OCI-LY7 (cell line): ENCODE data around the gene GCNT4. TPM values are rescaled to one million over a fixed set of nuclear protein-coding genes. Genes with fewer than 3 reads are reported as not detected.

ENCODE experiments used
- BruUV-seq: library from RNA; stranded (reverse); fragments of 400-500 nt; replicated peaks from 2 replicates; lab custom pipeline; 2021; lab: Mats Ljungman, UMichigan
- CTCF ChIA-PET: fragments of 300-600 bp; sonication (Branson Sonifier 250); formaldehyde crosslinking; loops from one replicate; lab custom pipeline; 2022; ENCODE audit warnings: antibody characterized with exemption; ENCODE audit not compliant: unreplicated experiment; lab: Charles Lee
- POLR2A ChIA-PET: fragments of 300-600 bp; sonication (Branson Sonifier 250); formaldehyde crosslinking; loops from one replicate; lab custom pipeline; 2022; ENCODE audit warnings: antibody characterized with exemption; lab: Charles Lee
- DNase-seq: peaks from one replicate; pipeline ENCODE4 v3.0.0-alpha.2; 2015; ENCODE audit warnings: low spot score
- H2AFZ ChIP-seq: fragments of 200-600 bp; sonication (generic), shearing (Covaris generic); 2 replicates; pipeline ENCODE4 v1.6.1; 2014; ENCODE audit warnings: mild to moderate bottlenecking, antibody characterized with exemption, low read length, moderate library complexity
- H3K27ac ChIP-seq: fragments of 200-600 bp; sonication (generic); 2 replicates; pipeline ENCODE4 v1.5.1; 2014; ENCODE audit warnings: mixed run types, low read depth, mild to moderate bottlenecking, moderate library complexity, low read length, inconsistent platforms; ENCODE audit not compliant: poor library complexity, severe bottlenecking
- H3K36me3 ChIP-seq: fragments of 200-600 bp; sonication (generic); 2 replicates; pipeline ENCODE4 v1.6.1; 2014; ENCODE audit warnings: mild to moderate bottlenecking, antibody characterized with exemption, low read length, moderate library complexity, mixed read lengths; ENCODE audit not compliant: insufficient read depth
- H3K4me1 ChIP-seq: fragments of 200-600 bp; sonication (generic); 2 replicates; pipeline ENCODE4 v1.5.1; 2014; ENCODE audit warnings: mild to moderate bottlenecking, low read length; ENCODE audit not compliant: insufficient read depth, poor library complexity, severe bottlenecking
- H3K4me2 ChIP-seq: fragments of 200-600 bp; sonication (generic); 2 replicates; pipeline ENCODE4 v1.6.1; 2014; ENCODE audit warnings: mild to moderate bottlenecking, low read length
- H3K4me3 ChIP-seq: fragments of 200-600 bp; sonication (generic); 2 replicates; pipeline ENCODE4 v1.5.1; 2014; ENCODE audit warnings: mild to moderate bottlenecking, low read depth, low read length; ENCODE audit not compliant: poor library complexity, severe bottlenecking
- H3K79me2 ChIP-seq: fragments of 200-600 bp; sonication (generic); 2 replicates; pipeline ENCODE4 v1.6.1; 2016; ENCODE audit warnings: low read depth, mild to moderate bottlenecking, low read length, moderate library complexity, mixed read lengths; ENCODE audit not compliant: insufficient read depth
- H3K9me2 ChIP-seq: fragments of 200-600 bp; sonication (generic); 2 replicates; pipeline ENCODE4 v1.6.1; 2016; ENCODE audit warnings: mild to moderate bottlenecking, low read length, mixed read lengths; ENCODE audit not compliant: insufficient read depth
- H3K9me3 ChIP-seq: fragments of 200-600 bp; sonication (generic); 2 replicates; pipeline ENCODE4 v1.6.1; 2014; ENCODE audit warnings: mild to moderate bottlenecking, mixed run types, low read length, mixed read lengths
- H4K20me1 ChIP-seq: fragments of 200-600 bp; sonication (generic); 2 replicates; pipeline ENCODE4 v1.6.1; 2014; ENCODE audit warnings: mild to moderate bottlenecking, antibody characterized with exemption, low read length, moderate library complexity, mixed read lengths; ENCODE audit not compliant: insufficient read depth
- EZH2phosphoT487 ChIP-seq: fragments of 200-600 bp; sonication (generic); IDR thresholded peaks from 2 replicates; pipeline ENCODE4 v1.6.1; 2018; ENCODE audit warnings: low read depth, borderline replicate concordance, mild to moderate bottlenecking, mixed run types, antibody characterized with exemption, low read length, moderate library complexity, mixed read lengths
- intact Hi-C: fragments of 100-400 bp; cut with micrococcal nuclease; formaldehyde crosslinking; loops from one replicate; pipeline ENCODE4 v1.10.0; 2022; ENCODE audit not compliant: unreplicated experiment
- total RNA-seq, 2 experiments: library from RNA; depleted of rRNA in 1 of 2; stranded (reverse); fragments of >200 nt in 1 of 2; shearing (Covaris generic) in 1 of 2; gene quantifications; 2 replicates each; pipeline ENCODE4 v1.2.3, GENCODE V29; 2014 to 2022
- TF ChIP-seq, protein P1 (sequence below): fragments of 200-600 bp; sonication (generic); conservative IDR thresholded peaks from 2 replicates; pipeline ENCODE4 v1.5.1; 2014; ENCODE audit warnings: mild to moderate bottlenecking, antibody characterized with exemption, low read length, moderate library complexity, mixed read lengths

Gene GCNT4
- total RNA-seq, 2 experiments from 2014 or later = not detected

DNA sequence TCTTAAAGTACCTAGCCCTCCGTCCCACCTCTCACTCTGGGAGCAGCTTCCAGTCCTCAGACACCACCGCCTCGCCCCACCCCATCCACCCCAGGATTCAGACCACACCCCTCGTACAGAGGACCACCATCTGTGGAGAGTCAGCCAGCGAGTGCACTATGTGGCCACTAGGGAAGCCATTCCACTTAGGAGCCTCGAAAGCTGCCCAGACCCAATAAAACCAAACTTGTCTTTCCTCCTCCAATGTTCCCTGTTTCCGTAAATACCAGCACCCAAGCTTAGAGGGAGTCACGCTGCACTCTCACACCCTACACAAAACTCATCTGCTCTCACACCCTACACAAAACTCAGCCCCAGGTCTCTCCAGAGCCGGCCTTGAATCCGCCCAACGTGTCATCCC is 1.9 kb downstream of the GCNT4 start:
- H3K4me1 ChIP-seq = no peaks in the 10 kb centered on the region
- H3K9me3 ChIP-seq = no peaks in the 10 kb centered on the region
- H3K9me2 ChIP-seq = no peaks in the 10 kb centered on the region
- H4K20me1 ChIP-seq = no peaks in the 10 kb centered on the region
- no peak for TF ChIP-seq EZH2phosphoT487
- TF ChIP-seq, protein P1, sequence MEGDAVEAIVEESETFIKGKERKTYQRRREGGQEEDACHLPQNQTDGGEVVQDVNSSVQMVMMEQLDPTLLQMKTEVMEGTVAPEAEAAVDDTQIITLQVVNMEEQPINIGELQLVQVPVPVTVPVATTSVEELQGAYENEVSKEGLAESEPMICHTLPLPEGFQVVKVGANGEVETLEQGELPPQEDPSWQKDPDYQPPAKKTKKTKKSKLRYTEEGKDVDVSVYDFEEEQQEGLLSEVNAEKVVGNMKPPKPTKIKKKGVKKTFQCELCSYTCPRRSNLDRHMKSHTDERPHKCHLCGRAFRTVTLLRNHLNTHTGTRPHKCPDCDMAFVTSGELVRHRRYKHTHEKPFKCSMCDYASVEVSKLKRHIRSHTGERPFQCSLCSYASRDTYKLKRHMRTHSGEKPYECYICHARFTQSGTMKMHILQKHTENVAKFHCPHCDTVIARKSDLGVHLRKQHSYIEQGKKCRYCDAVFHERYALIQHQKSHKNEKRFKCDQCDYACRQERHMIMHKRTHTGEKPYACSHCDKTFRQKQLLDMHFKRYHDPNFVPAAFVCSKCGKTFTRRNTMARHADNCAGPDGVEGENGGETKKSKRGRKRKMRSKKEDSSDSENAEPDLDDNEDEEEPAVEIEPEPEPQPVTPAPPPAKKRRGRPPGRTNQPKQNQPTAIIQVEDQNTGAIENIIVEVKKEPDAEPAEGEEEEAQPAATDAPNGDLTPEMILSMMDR = no peak
- DNase-seq = no peak
- ChIA-PET POLR2A (no interaction called here), CTCF (no interaction called here)
- intact Hi-C loops = no loop called here
- no peak overlapping the region for H3K4me2 ChIP-seq
- no peaks in the 10 kb centered on the region for H3K36me3 ChIP-seq
- no peak overlapping the region for H3K4me3 ChIP-seq
- H3K27ac ChIP-seq = no peak overlapping the region
- no peak overlapping the region for H2AFZ ChIP-seq
- no TSS peak for BruUV-seq
- H3K79me2 ChIP-seq = no peaks in the 10 kb centered on the region

DNA sequence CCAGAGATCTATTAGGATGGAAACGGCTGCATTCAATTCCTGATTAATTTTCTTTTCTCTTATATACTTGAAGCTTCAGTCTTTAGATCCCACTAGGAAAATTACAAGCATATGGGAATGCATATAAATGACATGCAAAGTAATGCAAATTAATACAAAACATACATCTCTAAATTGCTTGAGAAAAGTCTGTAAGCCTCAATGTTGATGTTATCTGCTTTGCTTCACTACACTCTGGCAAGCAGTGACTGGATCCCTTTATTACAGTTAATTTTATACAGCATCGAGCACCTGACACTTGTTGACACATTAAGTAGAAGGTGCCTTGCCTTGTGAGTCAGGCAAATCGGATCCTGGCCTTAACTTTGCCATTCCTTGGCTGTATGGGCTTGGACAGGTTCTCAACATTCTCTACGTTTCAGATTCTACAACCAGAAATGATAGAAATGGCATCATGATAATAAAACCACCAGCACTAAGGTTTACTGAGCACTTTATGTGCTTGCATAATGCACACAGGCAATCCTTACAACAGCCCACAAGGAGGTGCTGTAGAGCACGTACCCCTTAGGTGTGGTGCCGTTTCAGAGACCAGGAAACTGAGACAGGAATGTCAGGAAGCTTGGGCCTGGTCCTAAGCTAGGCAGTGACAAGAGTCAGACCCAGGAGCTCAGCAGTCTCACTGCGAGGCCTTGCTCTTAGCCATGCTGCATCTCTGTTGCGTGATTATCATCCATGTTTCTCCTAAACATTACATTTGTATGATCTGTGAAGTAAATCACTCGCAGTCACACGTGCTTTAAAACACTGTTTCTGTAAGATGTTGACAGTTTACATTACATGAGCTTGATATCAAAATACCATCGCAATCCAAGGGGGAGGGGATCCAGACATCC is 2.7 kb downstream of the GCNT4 start:
- intact Hi-C loops = no loop called here
- no peaks in the 10 kb centered on the region for H3K4me1 ChIP-seq
- peak; percentile 45 for DNase-seq
- no peaks in the 10 kb centered on the region for H3K36me3 ChIP-seq
- no TSS peak for BruUV-seq
- no peaks in the 10 kb centered on the region for H3K9me3 ChIP-seq
- POLR2A ChIA-PET = no interaction called here
- H3K27ac ChIP-seq = no peak overlapping the region
- TF ChIP-seq, protein P1 = peak; percentile 82
- no peak for TF ChIP-seq EZH2phosphoT487
- H3K4me3 ChIP-seq = no peak overlapping the region
- H4K20me1 ChIP-seq = no peaks in the 10 kb centered on the region
- 0 out of 2 replicates have a peak overlapping the region, but pooled peaks have one; percentile 26 for H2AFZ ChIP-seq
- H3K9me2 ChIP-seq = no peaks in the 10 kb centered on the region
- no peak overlapping the region for H3K4me2 ChIP-seq
- CTCF ChIA-PET = interaction anchor here (0.6 kb wide), 1 partner anchor 778 kb away, joined by 3 read pairs; no protein-coding TSS in a partner anchor
- H3K79me2 ChIP-seq = no peaks in the 10 kb centered on the region

GRCh38 chr5:75048457-75048953 is 3.9 kb downstream of the GCNT4 start:
- no peak overlapping the region for H3K4me2 ChIP-seq
- no peak overlapping the region for H3K4me3 ChIP-seq
- no TSS peak for BruUV-seq
- no peak for TF ChIP-seq EZH2phosphoT487
- TF ChIP-seq, protein P1 = no peak
- no peaks in the 10 kb centered on the region for H4K20me1 ChIP-seq
- POLR2A ChIA-PET = no interaction called here
- intact Hi-C loops = no loop called here
- no peaks in the 10 kb centered on the region for H3K9me3 ChIP-seq
- no peaks in the 10 kb centered on the region for H3K4me1 ChIP-seq
- DNase-seq = no peak
- H3K36me3 ChIP-seq = no peaks in the 10 kb centered on the region
- H2AFZ ChIP-seq = no peak overlapping the region
- no peaks in the 10 kb centered on the region for H3K79me2 ChIP-seq
- H3K9me2 ChIP-seq = no peaks in the 10 kb centered on the region
- no peak overlapping the region for H3K27ac ChIP-seq
- CTCF ChIA-PET = no interaction called here
